WTC11 (cell line): ENCODE data around the gene CTRB1.
"Not testable (repeated sequence)": the region's sequence is repeated elsewhere in the genome, so short reads cannot be mapped to it uniquely, and the experiment has no call there.

Experiments used
- ATF6 ChIP-seq: sonication (generic); formaldehyde crosslinking; IDR thresholded peaks from 2 replicates; pipeline ENCODE4 v1.8.1; 2023; ENCODE audit warnings: mild to moderate bottlenecking, missing genetic modification reagents
- CREB1 ChIP-seq: sonication (generic); formaldehyde crosslinking; IDR thresholded peaks from 2 replicates; pipeline ENCODE4 v1.8.0; 2023; ENCODE audit warnings: mild to moderate bottlenecking, missing genetic modification reagents
- CTCF ChIP-seq: fragments of 200-600 bp; IDR thresholded peaks from 2 replicates; pipeline ENCODE4 v1.8.0; 2022; ENCODE audit warnings: antibody characterized with exemption
- FOXJ3 ChIP-seq: sonication (generic); formaldehyde crosslinking; IDR thresholded peaks from 2 replicates; pipeline ENCODE4 v1.9.0; 2021; ENCODE audit warnings: missing genetic modification reagents, mild to moderate bottlenecking, borderline replicate concordance
- MAX ChIP-seq: sonication (generic); formaldehyde crosslinking; IDR thresholded peaks from 2 replicates; pipeline ENCODE4 v1.8.0; 2022; ENCODE audit warnings: mild to moderate bottlenecking, missing genetic modification reagents
- MLX ChIP-seq: sonication (generic); formaldehyde crosslinking; IDR thresholded peaks from 2 replicates; pipeline ENCODE4 v1.8.1; 2023; ENCODE audit warnings: mild to moderate bottlenecking, missing genetic modification reagents, moderate library complexity
- NR2C2 ChIP-seq: sonication (generic); formaldehyde crosslinking; IDR thresholded peaks from 2 replicates; pipeline ENCODE4 v1.8.0; 2022; ENCODE audit warnings: mild to moderate bottlenecking, missing genetic modification reagents
- USF2 ChIP-seq: sonication (generic); formaldehyde crosslinking; IDR thresholded peaks from 2 replicates; pipeline ENCODE4 v1.8.1; 2023; ENCODE audit warnings: mild to moderate bottlenecking, missing genetic modification reagents, moderate library complexity
- ZNF121 ChIP-seq: sonication (generic); formaldehyde crosslinking; IDR thresholded peaks from 2 replicates; pipeline ENCODE4 v1.8.0; 2023; ENCODE audit warnings: missing genetic modification reagents
- ZNF219 ChIP-seq: sonication (generic); formaldehyde crosslinking; IDR thresholded peaks from 2 replicates; pipeline ENCODE4 v1.8.0; 2023; ENCODE audit warnings: missing genetic modification reagents, mild to moderate bottlenecking, borderline replicate concordance
- ZNF317 ChIP-seq: sonication (generic); formaldehyde crosslinking; IDR thresholded peaks from 2 replicates; pipeline ENCODE4 v1.8.1; 2023; ENCODE audit warnings: low read depth, mild to moderate bottlenecking, moderate library complexity, missing genetic modification reagents, borderline replicate concordance
- TF ChIP-seq, protein P1 (sequence below): sonication (generic); formaldehyde crosslinking; IDR thresholded peaks from 2 replicates; pipeline ENCODE4 v1.8.0; 2022; ENCODE audit warnings: missing genetic modification reagents
- TF ChIP-seq, protein P2 (sequence below): sonication (generic); formaldehyde crosslinking; IDR thresholded peaks from 2 replicates; pipeline ENCODE4 v1.8.1; 2023; ENCODE audit warnings: mild to moderate bottlenecking, missing genetic modification reagents, borderline replicate concordance

DNA sequence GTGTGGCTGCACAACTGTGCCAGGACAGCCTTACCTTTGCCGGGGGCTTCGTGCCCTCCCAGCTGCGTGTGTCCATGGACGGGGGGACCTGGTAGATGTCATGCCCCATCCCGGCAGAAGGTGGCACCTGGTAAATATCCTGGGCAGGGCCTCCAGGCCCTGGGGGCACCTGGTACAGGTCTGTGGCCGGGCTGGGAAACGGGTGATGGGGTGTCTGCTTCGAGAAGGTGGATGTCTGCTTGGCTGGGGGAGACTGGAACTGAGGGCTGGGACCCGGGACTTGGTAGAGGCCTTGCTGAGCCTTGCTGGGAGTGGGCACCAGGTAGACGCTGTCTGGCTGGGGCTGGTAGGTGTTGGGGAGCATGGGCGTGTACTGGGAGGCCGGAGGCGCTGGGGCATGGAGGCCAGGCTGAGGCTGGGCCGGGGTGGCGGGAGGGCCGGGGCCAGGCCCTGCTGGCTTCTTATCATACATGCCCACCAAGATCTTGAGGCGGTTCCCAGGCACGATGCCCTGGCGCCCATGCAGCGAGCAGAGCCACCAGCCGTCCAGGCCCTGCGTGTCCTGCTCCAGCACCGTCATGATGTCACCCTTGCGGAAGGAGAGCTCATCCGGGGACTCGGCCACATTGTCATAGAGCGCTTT lies 23.8 kb downstream of the CTRB1 start:
- TF ChIP-seq ZNF219 (CRISPR knock-in tag); CTCF; USF2 (CRISPR knock-in tag); MLX (CRISPR knock-in tag); FOXJ3 (CRISPR knock-in tag); CREB1 (CRISPR knock-in tag); NR2C2 (CRISPR knock-in tag); ATF6 (CRISPR knock-in tag); MAX (CRISPR knock-in tag); ZNF121 (CRISPR knock-in tag); ZNF317 (CRISPR knock-in tag): not testable (repeated sequence)
- TF ChIP-seq, protein P1, sequence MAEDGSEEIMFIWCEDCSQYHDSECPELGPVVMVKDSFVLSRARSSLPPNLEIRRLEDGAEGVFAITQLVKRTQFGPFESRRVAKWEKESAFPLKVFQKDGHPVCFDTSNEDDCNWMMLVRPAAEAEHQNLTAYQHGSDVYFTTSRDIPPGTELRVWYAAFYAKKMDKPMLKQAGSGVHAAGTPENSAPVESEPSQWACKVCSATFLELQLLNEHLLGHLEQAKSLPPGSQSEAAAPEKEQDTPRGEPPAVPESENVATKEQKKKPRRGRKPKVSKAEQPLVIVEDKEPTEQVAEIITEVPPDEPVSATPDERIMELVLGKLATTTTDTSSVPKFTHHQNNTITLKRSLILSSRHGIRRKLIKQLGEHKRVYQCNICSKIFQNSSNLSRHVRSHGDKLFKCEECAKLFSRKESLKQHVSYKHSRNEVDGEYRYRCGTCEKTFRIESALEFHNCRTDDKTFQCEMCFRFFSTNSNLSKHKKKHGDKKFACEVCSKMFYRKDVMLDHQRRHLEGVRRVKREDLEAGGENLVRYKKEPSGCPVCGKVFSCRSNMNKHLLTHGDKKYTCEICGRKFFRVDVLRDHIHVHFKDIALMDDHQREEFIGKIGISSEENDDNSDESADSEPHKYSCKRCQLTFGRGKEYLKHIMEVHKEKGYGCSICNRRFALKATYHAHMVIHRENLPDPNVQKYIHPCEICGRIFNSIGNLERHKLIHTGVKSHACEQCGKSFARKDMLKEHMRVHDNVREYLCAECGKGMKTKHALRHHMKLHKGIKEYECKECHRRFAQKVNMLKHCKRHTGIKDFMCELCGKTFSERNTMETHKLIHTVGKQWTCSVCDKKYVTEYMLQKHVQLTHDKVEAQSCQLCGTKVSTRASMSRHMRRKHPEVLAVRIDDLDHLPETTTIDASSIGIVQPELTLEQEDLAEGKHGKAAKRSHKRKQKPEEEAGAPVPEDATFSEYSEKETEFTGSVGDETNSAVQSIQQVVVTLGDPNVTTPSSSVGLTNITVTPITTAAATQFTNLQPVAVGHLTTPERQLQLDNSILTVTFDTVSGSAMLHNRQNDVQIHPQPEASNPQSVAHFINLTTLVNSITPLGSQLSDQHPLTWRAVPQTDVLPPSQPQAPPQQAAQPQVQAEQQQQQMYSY (CRISPR knock-in tag), result not testable (repeated sequence)
- TF ChIP-seq, protein P2, sequence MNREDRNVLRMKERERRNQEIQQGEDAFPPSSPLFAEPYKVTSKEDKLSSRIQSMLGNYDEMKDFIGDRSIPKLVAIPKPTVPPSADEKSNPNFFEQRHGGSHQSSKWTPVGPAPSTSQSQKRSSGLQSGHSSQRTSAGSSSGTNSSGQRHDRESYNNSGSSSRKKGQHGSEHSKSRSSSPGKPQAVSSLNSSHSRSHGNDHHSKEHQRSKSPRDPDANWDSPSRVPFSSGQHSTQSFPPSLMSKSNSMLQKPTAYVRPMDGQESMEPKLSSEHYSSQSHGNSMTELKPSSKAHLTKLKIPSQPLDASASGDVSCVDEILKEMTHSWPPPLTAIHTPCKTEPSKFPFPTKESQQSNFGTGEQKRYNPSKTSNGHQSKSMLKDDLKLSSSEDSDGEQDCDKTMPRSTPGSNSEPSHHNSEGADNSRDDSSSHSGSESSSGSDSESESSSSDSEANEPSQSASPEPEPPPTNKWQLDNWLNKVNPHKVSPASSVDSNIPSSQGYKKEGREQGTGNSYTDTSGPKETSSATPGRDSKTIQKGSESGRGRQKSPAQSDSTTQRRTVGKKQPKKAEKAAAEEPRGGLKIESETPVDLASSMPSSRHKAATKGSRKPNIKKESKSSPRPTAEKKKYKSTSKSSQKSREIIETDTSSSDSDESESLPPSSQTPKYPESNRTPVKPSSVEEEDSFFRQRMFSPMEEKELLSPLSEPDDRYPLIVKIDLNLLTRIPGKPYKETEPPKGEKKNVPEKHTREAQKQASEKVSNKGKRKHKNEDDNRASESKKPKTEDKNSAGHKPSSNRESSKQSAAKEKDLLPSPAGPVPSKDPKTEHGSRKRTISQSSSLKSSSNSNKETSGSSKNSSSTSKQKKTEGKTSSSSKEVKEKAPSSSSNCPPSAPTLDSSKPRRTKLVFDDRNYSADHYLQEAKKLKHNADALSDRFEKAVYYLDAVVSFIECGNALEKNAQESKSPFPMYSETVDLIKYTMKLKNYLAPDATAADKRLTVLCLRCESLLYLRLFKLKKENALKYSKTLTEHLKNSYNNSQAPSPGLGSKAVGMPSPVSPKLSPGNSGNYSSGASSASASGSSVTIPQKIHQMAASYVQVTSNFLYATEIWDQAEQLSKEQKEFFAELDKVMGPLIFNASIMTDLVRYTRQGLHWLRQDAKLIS, result not testable (repeated sequence)
